Left lung (tissue), 10 donors: Measurements from ENCODE around the gene HAPLN2. TPM values are rescaled to one million over a fixed set of nuclear protein-coding genes. Genes with fewer than 3 reads are reported as not detected.

Experiments used
- ATAC-seq: fragments of 200-7000 bp; cut with Tn5 transposase; one replicate; pipeline ENCODE4 v1.9.1; 2020; ENCODE audit warnings: moderate library complexity
- DNase-seq, 4 donors: peaks; one replicate each; pipeline ENCODE4 v3.0.0-alpha.2; 2013 to 2020
- H3K27ac ChIP-seq, 2 donors: fragments of 200-600 bp; sonication (generic) in 1 of 2; one replicate each; pipeline versions ENCODE4 v1.5.0 to v1.8.0; 2020 to 2021
- H3K27me3 ChIP-seq, 2 donors: fragments of 200-600 bp; sonication (generic) in 1 of 2; one replicate each; pipeline versions ENCODE4 v1.5.0 to v1.8.0; 2020 to 2021
- H3K36me3 ChIP-seq, 2 donors: fragments of 200-600 bp; sonication (generic) in 1 of 2; one replicate each; pipeline versions ENCODE4 v1.5.0 to v1.8.0; 2020 to 2021
- H3K4me1 ChIP-seq, 2 donors: fragments of 200-600 bp; one replicate each; pipeline ENCODE4 v1.8.0; 2021
- H3K4me3 ChIP-seq, 2 donors: fragments of 200-600 bp; sonication (generic) in 1 of 2; one replicate each; pipeline versions ENCODE4 v1.5.0 to v1.8.0; 2020 to 2021; ENCODE audit warnings: mild to moderate bottlenecking in 1 of 2
- H3K9me3 ChIP-seq, 2 donors: fragments of 200-600 bp; sonication (generic) in 1 of 2; one replicate each; pipeline versions ENCODE4 v1.5.0 to v1.8.0; 2020 to 2021
- CTCF ChIP-seq, 2 donors: fragments of 200-600 bp; sonication (generic) in 1 of 2; IDR thresholded peaks; one replicate each; pipeline versions ENCODE4 v1.5.0 to v1.8.0; 2021; ENCODE audit warnings: antibody characterized with exemption in 2 of 2
- intact Hi-C, 2 donors: fragments of 100-400 bp; cut with DNase I; formaldehyde crosslinking; loops; one replicate each; pipeline versions ENCODE4 v1.11.2 to v1.14.2; 2022
- polyA plus RNA-seq, 6 donors: library from polyadenylated mRNA; unstranded; fragments of 120-200 nt; gene quantifications; one replicate each; pipeline ENCODE4 v1.2.1, GENCODE V29; 2013; ENCODE audit not compliant: insufficient read length in 6 of 6
- total RNA-seq, 2 donors: library from RNA; stranded (reverse); fragmentation: NEBNext Ultra II Directional; extraction: Animal tissue kit (Norgen Biotek cat#: 25700); gene quantifications; one replicate each; pipeline ENCODE4 v1.2.1, GENCODE V29; 2021
- donor health status: DM: no; HTN: yes; CAD: no.
- donor health status: DM: no; HTN: no; CAD: no.

HAPLN2 gene
- total and polyA plus RNA-seq, 8 donors: 0.15 to 0.50 (median 0.33) TPM; not detected in 1

- Histone ChIP-seq H3K4me1 (peaks cover 37 to 69% of the 10 kb centered on the region in 2 donors), H3K27me3 (peaks cover 15 to 52% of the 10 kb centered on the region in 2 donors), H3K4me3 (no peak overlapping the region), H3K36me3 (no peaks in the 10 kb centered on the region), H3K27ac (no peak overlapping the region), H3K9me3 (no peaks in the 10 kb centered on the region)
- ATAC-seq (no peak), DNase-seq (peak in 1 of 4 donors; percentile 50)
- intact Hi-C loops: no loop called here
- TF ChIP-seq CTCF (IDR thresholded peaks at IDR 0.05): no peak
Observed at GRCh38 chr1:156658945-156659574, 39.8 kb downstream of the HAPLN2 start.

- peak overlapping the region; percentile 71 to 72 for H3K27ac ChIP-seq
- no peak for TF ChIP-seq CTCF (IDR thresholded peaks at IDR 0.05)
- no peaks in the 10 kb centered on the region for H3K36me3 ChIP-seq
- H3K4me3 ChIP-seq: no peak overlapping the region
- DNase-seq: no peak
- no peaks in the 10 kb centered on the region for H3K9me3 ChIP-seq
- H3K27me3 ChIP-seq: peaks cover 15 to 47% of the 10 kb centered on the region in 2 donors
- ATAC-seq: no peak
- peaks cover 42 to 75% of the 10 kb centered on the region in 2 donors for H3K4me1 ChIP-seq
- intact Hi-C loops: no loop called here
Observed at GRCh38 chr1:156659661-156659987, 40.4 kb downstream of the HAPLN2 start.

GRCh38 chr1:156659988-156660751 lies 41.0 kb downstream of the HAPLN2 start:
- Histone ChIP-seq H3K36me3 (no peaks in the 10 kb centered on the region), H3K4me1 (peaks cover 46 to 80% of the 10 kb centered on the region in 2 donors), H3K27ac (peak overlapping the region; percentile 71 to 72), H3K9me3 (no peaks in the 10 kb centered on the region), H3K4me3 (peak overlapping the region in 1 of 2 donors; percentile 19), H3K27me3 (peaks cover 15 to 41% of the 10 kb centered on the region in 2 donors)
- peak; percentile 84 to 97 (median 94) for DNase-seq
- ATAC-seq: peak; percentile 91
- intact Hi-C loops: no loop called here
- TF ChIP-seq CTCF (IDR thresholded peaks at IDR 0.05): peak; percentile 94

- no peaks in the 10 kb centered on the region for H3K36me3 ChIP-seq
- H3K27me3 ChIP-seq: peaks cover 15 to 36% of the 10 kb centered on the region in 2 donors
- ATAC-seq (peak; percentile 3), DNase-seq (no peak)
- peaks cover 49 to 86% of the 10 kb centered on the region in 2 donors for H3K4me1 ChIP-seq
- peak overlapping the region in 1 of 2 donors; percentile 19 for H3K4me3 ChIP-seq
- intact Hi-C loops: no loop called here
- H3K9me3 ChIP-seq: no peaks in the 10 kb centered on the region
- TF ChIP-seq CTCF (IDR thresholded peaks at IDR 0.05): no peak
- H3K27ac ChIP-seq: peak overlapping the region; percentile 71 to 72
Observed at GRCh38 chr1:156660752-156661112, 41.5 kb downstream of the HAPLN2 start.

- intact Hi-C loops: no loop called here
- Histone ChIP-seq H3K4me1 (peaks cover 48 to 91% of the 10 kb centered on the region in 2 donors), H3K27ac (peak overlapping the region; percentile 68 to 73), H3K9me3 (no peaks in the 10 kb centered on the region), H3K4me3 (no peak overlapping the region), H3K36me3 (no peaks in the 10 kb centered on the region), H3K27me3 (peaks cover under 1 to 21% of the 10 kb centered on the region in 2 donors)
- TF ChIP-seq CTCF (IDR thresholded peaks at IDR 0.05): no peak
- ATAC-seq (no peak), DNase-seq (no peak)
Observed at GRCh38 chr1:156662005-156662799, 43.0 kb downstream of the HAPLN2 start.
